DND-41 (cell line): ENCODE measurements around the gene ARL2.

Source experiments
- EZH2 ChIP-seq: IDR thresholded peaks from 3 replicates; pipeline ENCODE4 v1.6.1; 2012; ENCODE audit warnings: borderline replicate concordance, low read depth, mild to moderate bottlenecking, moderate library complexity, low read length, inconsistent platforms; ENCODE audit not compliant: severe bottlenecking
- TF ChIP-seq, protein P1 (sequence below): IDR thresholded peaks from 2 replicates; pipeline ENCODE4 v1.5.1; 2012; ENCODE audit warnings: borderline replicate concordance, low read length, moderate library complexity, mild to moderate bottlenecking; ENCODE audit not compliant: poor library complexity, severe bottlenecking; ENCODE audit errors: extremely low read depth

DNA sequence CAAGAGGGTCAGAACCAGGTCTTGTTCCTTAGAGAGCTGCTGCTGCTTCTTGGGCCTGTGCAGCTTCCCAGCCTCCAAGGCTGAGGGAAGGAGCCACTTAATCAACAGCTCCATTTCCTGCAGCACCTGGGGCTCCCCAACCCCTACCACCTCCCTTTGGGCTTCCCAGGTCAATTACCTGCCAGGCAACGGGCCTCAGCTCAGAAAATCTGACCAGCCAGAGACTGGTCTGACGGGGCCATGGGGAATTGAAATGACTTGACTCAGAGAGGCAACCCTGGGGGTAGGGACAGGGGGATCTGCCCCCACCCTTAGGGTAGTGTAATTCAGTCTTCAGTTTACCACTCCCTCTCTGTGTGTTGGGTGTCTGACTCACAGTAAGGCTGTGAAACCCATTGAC is 37.3 kb upstream of the ARL2 start:
- TF ChIP-seq, protein P1, sequence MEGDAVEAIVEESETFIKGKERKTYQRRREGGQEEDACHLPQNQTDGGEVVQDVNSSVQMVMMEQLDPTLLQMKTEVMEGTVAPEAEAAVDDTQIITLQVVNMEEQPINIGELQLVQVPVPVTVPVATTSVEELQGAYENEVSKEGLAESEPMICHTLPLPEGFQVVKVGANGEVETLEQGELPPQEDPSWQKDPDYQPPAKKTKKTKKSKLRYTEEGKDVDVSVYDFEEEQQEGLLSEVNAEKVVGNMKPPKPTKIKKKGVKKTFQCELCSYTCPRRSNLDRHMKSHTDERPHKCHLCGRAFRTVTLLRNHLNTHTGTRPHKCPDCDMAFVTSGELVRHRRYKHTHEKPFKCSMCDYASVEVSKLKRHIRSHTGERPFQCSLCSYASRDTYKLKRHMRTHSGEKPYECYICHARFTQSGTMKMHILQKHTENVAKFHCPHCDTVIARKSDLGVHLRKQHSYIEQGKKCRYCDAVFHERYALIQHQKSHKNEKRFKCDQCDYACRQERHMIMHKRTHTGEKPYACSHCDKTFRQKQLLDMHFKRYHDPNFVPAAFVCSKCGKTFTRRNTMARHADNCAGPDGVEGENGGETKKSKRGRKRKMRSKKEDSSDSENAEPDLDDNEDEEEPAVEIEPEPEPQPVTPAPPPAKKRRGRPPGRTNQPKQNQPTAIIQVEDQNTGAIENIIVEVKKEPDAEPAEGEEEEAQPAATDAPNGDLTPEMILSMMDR = no peak
- no peak for TF ChIP-seq EZH2
